GM23338 (cell line): ENCODE results near the gene TMPRSS13. TPM values are rescaled to one million over a fixed set of nuclear protein-coding genes. Genes with fewer than 3 reads are reported as not detected.

ENCODE experiments used
- ATAC-seq: fragments of 200-7000 bp; cut with Tn5 transposase; 3 replicates; pipeline ENCODE4 v1.9.1; 2020
- DNase-seq: peaks from one replicate; pipeline ENCODE4 v3.0.0-alpha.2; 2015; ENCODE audit warnings: low spot score
- H2AFZ ChIP-seq: fragments of 200-600 bp; sonication (generic); 2 replicates; pipeline ENCODE4 v1.8.0; 2016; ENCODE audit warnings: antibody characterized with exemption, mild to moderate bottlenecking, moderate library complexity
- H3F3A ChIP-seq: fragments of 200-600 bp; sonication (generic); replicated peaks from 2 replicates; pipeline ENCODE4 v1.8.0; 2017; ENCODE audit warnings: antibody characterized with exemption, mixed run types, low read depth
- H3K27ac ChIP-seq: fragments of 200-600 bp; sonication (generic); 2 replicates; pipeline ENCODE4 v1.6.1; 2016; ENCODE audit warnings: low read depth
- H3K27me3 ChIP-seq: fragments of 200-600 bp; sonication (generic); 2 replicates; pipeline ENCODE4 v1.8.0; 2016; ENCODE audit warnings: mild to moderate bottlenecking, mixed run types, moderate library complexity; ENCODE audit not compliant: insufficient read depth
- H3K36me3 ChIP-seq: fragments of 200-600 bp; sonication (generic); 2 replicates; pipeline ENCODE4 v1.8.0; 2016; ENCODE audit warnings: mild to moderate bottlenecking; ENCODE audit not compliant: insufficient read depth
- H3K4me1 ChIP-seq: fragments of 200-600 bp; sonication (generic); 2 replicates; pipeline ENCODE4 v1.8.0; 2016; ENCODE audit warnings: mild to moderate bottlenecking, moderate library complexity; ENCODE audit not compliant: insufficient read depth
- H3K4me2 ChIP-seq: fragments of 200-600 bp; sonication (generic); 2 replicates; pipeline ENCODE4 v1.7.1; 2017; ENCODE audit warnings: mixed run types
- H3K4me3 ChIP-seq: fragments of 200-600 bp; sonication (generic); 2 replicates; pipeline ENCODE4 v1.6.1; 2016; ENCODE audit warnings: mixed run types
- H3K79me2 ChIP-seq: fragments of 200-600 bp; sonication (generic); replicated peaks from 2 replicates; pipeline ENCODE4 v1.8.0; 2017; ENCODE audit warnings: mild to moderate bottlenecking; ENCODE audit not compliant: insufficient read depth
- H3K9me2 ChIP-seq: fragments of 200-600 bp; sonication (generic); 2 replicates; pipeline ENCODE4 v1.8.0; 2017; ENCODE audit not compliant: insufficient read depth
- H4K20me1 ChIP-seq: fragments of 200-600 bp; sonication (generic); replicated peaks from 2 replicates; pipeline ENCODE4 v1.8.0; 2017; ENCODE audit warnings: mild to moderate bottlenecking; ENCODE audit not compliant: insufficient read depth
- H3K27ac Mint-ChIP-seq: 2 replicates; pipeline ENCODE4 v1.8.0; 2020; ENCODE audit warnings: inconsistent platforms, mild to moderate bottlenecking, moderate library complexity, mixed read lengths
- H3K27me3 Mint-ChIP-seq: 3 replicates; pipeline ENCODE4 v1.8.0; 2022; ENCODE audit warnings: low read depth, mild to moderate bottlenecking, moderate library complexity, mixed read lengths, inconsistent platforms; ENCODE audit not compliant: insufficient read depth, poor library complexity
- H3K36me3 Mint-ChIP-seq: 3 replicates; pipeline ENCODE4 v1.8.0; 2021; ENCODE audit warnings: low read depth, mild to moderate bottlenecking, inconsistent platforms, moderate library complexity, mixed read lengths
- H3K4me1 Mint-ChIP-seq: 3 replicates; pipeline ENCODE4 v1.8.0; 2020; ENCODE audit warnings: mild to moderate bottlenecking, inconsistent platforms, mixed read lengths
- H3K4me3 Mint-ChIP-seq: 3 replicates; pipeline ENCODE4 v1.8.0; 2021; ENCODE audit warnings: moderate library complexity, mild to moderate bottlenecking, inconsistent platforms, mixed read lengths
- H3K9me3 Mint-ChIP-seq: 3 replicates; pipeline ENCODE4 v1.8.0; 2020; ENCODE audit warnings: moderate library complexity, mild to moderate bottlenecking, inconsistent platforms, mixed read lengths
- CTCF ChIP-seq, 2 experiments: fragments of 200-600 bp in 1 of 2; sonication (generic) in 1 of 2; conservative IDR thresholded peaks; 2 replicates each; pipeline versions ENCODE4 v1.5.1 to v1.6.1; 2016 to 2017; ENCODE audit warnings: antibody characterized with exemption in 2 of 2, low read depth in 2 of 2, mild to moderate bottlenecking in 2 of 2, moderate library complexity in 1 of 2
- ETS1 ChIP-seq: IDR thresholded peaks from 2 replicates; pipeline ENCODE4 v1.6.1; 2016; ENCODE audit warnings: antibody characterized with exemption
- EZH2phosphoT487 ChIP-seq: fragments of 200-600 bp; sonication (generic); IDR thresholded peaks from one replicate; pipeline ENCODE4 v1.8.1; 2018; ENCODE audit warnings: antibody characterized with exemption; ENCODE audit not compliant: unreplicated experiment
- JUNB ChIP-seq: IDR thresholded peaks from one replicate; pipeline ENCODE4 v1.6.1; 2016; ENCODE audit warnings: antibody characterized with exemption; ENCODE audit not compliant: unreplicated experiment
- NANOG ChIP-seq: IDR thresholded peaks from 2 replicates; pipeline ENCODE4 v1.6.1; 2016; ENCODE audit warnings: antibody characterized with exemption, borderline replicate concordance
- REST ChIP-seq: IDR thresholded peaks from one replicate; pipeline ENCODE4 v1.6.1; 2018; ENCODE audit warnings: antibody characterized with exemption; ENCODE audit not compliant: unreplicated experiment
- STAT1 ChIP-seq: IDR thresholded peaks from one replicate; pipeline ENCODE4 v1.6.1; 2016; ENCODE audit warnings: antibody characterized with exemption; ENCODE audit not compliant: unreplicated experiment
- ZNF114 ChIP-seq: fragments of 250-450 bp; sonication (Bioruptor Pico); IDR thresholded peaks from 2 replicates; pipeline ENCODE4 v1.5.0; 2020; ENCODE audit warnings: mild to moderate bottlenecking, moderate library complexity
- polyA plus RNA-seq: library from polyadenylated mRNA; unstranded; fragments of >200 nt; fragmentation: Nextera tagmentation; extraction: Ambion mirVana; gene quantifications from 2 replicates; pipeline ENCODE4 v1.2.1, GENCODE V29; 2016
- total RNA-seq: library from RNA; depleted of rRNA; stranded (reverse); fragments of >200 nt; shearing (Covaris generic); gene quantifications from 2 replicates; pipeline ENCODE4 v1.2.3, GENCODE V29; 2014

TMPRSS13 gene
- total and polyA plus RNA-seq, 2 experiments from 2014 or later, result 0.31 TPM; not detected in 1

- TF ChIP-seq JUNB, result no peak
- no peak for TF ChIP-seq CTCF (conservative IDR thresholded peaks at IDR 0.05; ENCODE audit: low read depth in 2 of 2)
- H3K4me1 ChIP-seq, result no peaks in the 10 kb centered on the region
- H4K20me1 ChIP-seq, result no peaks in the 10 kb centered on the region
- H3K27ac ChIP-seq, result no peak overlapping the region
- Mint-ChIP-seq H3K4me1 (no peaks in the 10 kb centered on the region), H3K36me3 (no peaks in the 10 kb centered on the region), H3K4me3 (no peak overlapping the region), H3K27me3 (no peaks in the 10 kb centered on the region), H3K27ac (no peak overlapping the region), H3K9me3 (no peaks in the 10 kb centered on the region)
- DNase-seq, result no peak
- 0 out of 2 replicates have a peak, but pooled peaks cover 2% of the 10 kb centered on the region for H3K9me2 ChIP-seq
- H3K27me3 ChIP-seq, result no peaks in the 10 kb centered on the region
- no peak overlapping the region for H2AFZ ChIP-seq
- H3K4me3 ChIP-seq, result no peak overlapping the region
- ATAC-seq, result no peak
- no peaks in the 10 kb centered on the region for H3K79me2 ChIP-seq
- H3K4me2 ChIP-seq, result no peak overlapping the region
- H3F3A ChIP-seq, result no peaks in the 10 kb centered on the region
- no peaks in the 10 kb centered on the region for H3K36me3 ChIP-seq
These were observed 37.7 kb upstream of the TMPRSS13 start for GRCh38 chr11:117966908-117967307.

GRCh38 chr11:117962826-117963225 is 33.6 kb upstream of the TMPRSS13 start:
- H4K20me1 ChIP-seq, result no peaks in the 10 kb centered on the region
- TF ChIP-seq EZH2phosphoT487 (no peak), ETS1 (no peak), NANOG (no peak), ZNF114 (CRISPR knock-in tag) (no peak), STAT1 (no peak)

GRCh38 chr11:117961896-117962295 is 32.7 kb upstream of the TMPRSS13 start:
- H3K4me1 ChIP-seq, result no peaks in the 10 kb centered on the region
- no peak overlapping the region for H3K4me3 ChIP-seq
- ATAC-seq (no peak), DNase-seq (peak; percentile 29)
- Mint-ChIP-seq H3K27ac (no peak overlapping the region), H3K27me3 (no peaks in the 10 kb centered on the region), H3K9me3 (no peaks in the 10 kb centered on the region), H3K4me1 (peaks cover 2% of the 10 kb centered on the region; the same call in 1 of the 3 replicates), H3K36me3 (no peaks in the 10 kb centered on the region), H3K4me3 (no peak overlapping the region)
- H3K27me3 ChIP-seq, result no peaks in the 10 kb centered on the region
- H3K36me3 ChIP-seq, result no peaks in the 10 kb centered on the region
- H3K4me2 ChIP-seq, result no peak overlapping the region
- no peaks in the 10 kb centered on the region for H3F3A ChIP-seq
- 0 out of 2 replicates have a peak, but pooled peaks cover 3% of the 10 kb centered on the region for H3K9me2 ChIP-seq
- H3K27ac ChIP-seq, result no peak overlapping the region
- no peaks in the 10 kb centered on the region for H3K79me2 ChIP-seq
- H2AFZ ChIP-seq, result peak overlapping the region; percentile 66; the same call in 1 of the 2 replicates
- no peaks in the 10 kb centered on the region for H4K20me1 ChIP-seq
- peak; percentile 10 to 22; a peak in 2 of 4 replicates for TF ChIP-seq CTCF (conservative IDR thresholded peaks at IDR 0.05; ENCODE audit: low read depth in 2 of 2)
- no peak for TF ChIP-seq JUNB
- TF ChIP-seq REST, result no peak

More at GRCh38 chr11:117962826-117963225, 33.6 kb upstream of the TMPRSS13 start:
- Histone ChIP-seq H3K27me3 (no peaks in the 10 kb centered on the region), H3K4me3 (no peak overlapping the region), H3K4me2 (no peak overlapping the region), H3K36me3 (no peaks in the 10 kb centered on the region), H3K9me2 (0 out of 2 replicates have a peak, but pooled peaks cover 3% of the 10 kb centered on the region), H3K79me2 (no peaks in the 10 kb centered on the region), H3F3A (no peaks in the 10 kb centered on the region), H3K27ac (no peak overlapping the region), H3K4me1 (no peaks in the 10 kb centered on the region), H2AFZ (no peak overlapping the region)
- H3K36me3 Mint-ChIP-seq, result no peaks in the 10 kb centered on the region
- no peaks in the 10 kb centered on the region for H3K9me3 Mint-ChIP-seq
- no peak for ATAC-seq
- no peak overlapping the region for H3K4me3 Mint-ChIP-seq
- no peaks in the 10 kb centered on the region for H3K27me3 Mint-ChIP-seq
- no peak overlapping the region for H3K27ac Mint-ChIP-seq
- no peak for DNase-seq
- peaks cover 2% of the 10 kb centered on the region; the same call in 1 of the 3 replicates for H3K4me1 Mint-ChIP-seq
